Type B pancreatic cell (in vitro differentiated cells): ENCODE data around the gene PCSK6. TPM values are rescaled to one million over a fixed set of nuclear protein-coding genes. Genes with fewer than 3 reads are reported as not detected.

ENCODE experiments used
- DNase-seq: peaks from one replicate; pipeline ENCODE4 v3.0.0; 2021; ENCODE audit warnings: mixed read lengths; ENCODE audit not compliant: unreplicated experiment; ENCODE audit errors: extremely low spot score
- H3K27ac Mint-ChIP-seq: 2 replicates; pipeline ENCODE4 v1.8.0; 2021; ENCODE audit warnings: mild to moderate bottlenecking, mixed read lengths
- H3K27me3 Mint-ChIP-seq: 2 replicates; pipeline ENCODE4 v1.8.0; 2021; ENCODE audit warnings: mixed read lengths
- H3K36me3 Mint-ChIP-seq: 2 replicates; pipeline ENCODE4 v1.8.0; 2021; ENCODE audit warnings: mixed read lengths
- H3K4me1 Mint-ChIP-seq: one replicate; pipeline ENCODE4 v1.8.0; 2021; ENCODE audit warnings: mixed read lengths; ENCODE audit not compliant: unreplicated experiment
- H3K4me3 Mint-ChIP-seq: 2 replicates; pipeline ENCODE4 v1.8.0; 2021; ENCODE audit warnings: mild to moderate bottlenecking, mixed read lengths
- H3K9me3 Mint-ChIP-seq: 2 replicates; pipeline ENCODE4 v1.8.0; 2021; ENCODE audit warnings: mixed read lengths
- total RNA-seq: library from RNA; stranded (reverse); gene quantifications from 2 replicates; pipeline ENCODE4 v1.2.1, GENCODE V29; 2021; ENCODE audit warnings: low replicate concordance
- TF ChIP-seq, protein P1 (sequence below): fragments of 200-600 bp; sonication (generic); conservative IDR thresholded peaks from 2 replicates; pipeline ENCODE4 v1.5.0; 2021; ENCODE audit warnings: antibody characterized with exemption, mild to moderate bottlenecking

PCSK6 gene
- total RNA-seq, 1 donor from 2014 or later: 5.4 TPM

DNA sequence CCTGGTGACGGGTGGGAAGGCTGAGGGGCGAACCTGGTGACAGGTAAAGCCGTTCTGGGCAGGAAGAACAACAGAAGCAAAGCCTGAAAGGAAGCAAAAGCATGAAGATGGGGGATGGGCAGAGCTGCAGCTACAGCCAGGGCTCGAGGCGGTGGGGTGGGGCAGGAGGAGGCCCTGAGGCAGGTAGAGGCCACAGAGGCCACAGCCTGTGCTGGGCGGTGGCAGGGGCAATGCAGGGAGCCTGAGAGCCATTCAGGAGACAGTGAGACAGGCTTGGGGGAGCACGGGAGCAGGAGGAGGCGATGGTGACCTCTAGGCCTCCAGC, 8.2 kb downstream of the PCSK6 start:
- Mint-ChIP-seq H3K36me3 (no peaks in the 10 kb centered on the region), H3K4me1 (peaks cover 4% of the 10 kb centered on the region), H3K4me3 (no peak overlapping the region), H3K27me3 (peaks cover 33% of the 10 kb centered on the region), H3K27ac (no peak overlapping the region), H3K9me3 (no peaks in the 10 kb centered on the region)
- DNase-seq: no peak
- TF ChIP-seq, protein P1, sequence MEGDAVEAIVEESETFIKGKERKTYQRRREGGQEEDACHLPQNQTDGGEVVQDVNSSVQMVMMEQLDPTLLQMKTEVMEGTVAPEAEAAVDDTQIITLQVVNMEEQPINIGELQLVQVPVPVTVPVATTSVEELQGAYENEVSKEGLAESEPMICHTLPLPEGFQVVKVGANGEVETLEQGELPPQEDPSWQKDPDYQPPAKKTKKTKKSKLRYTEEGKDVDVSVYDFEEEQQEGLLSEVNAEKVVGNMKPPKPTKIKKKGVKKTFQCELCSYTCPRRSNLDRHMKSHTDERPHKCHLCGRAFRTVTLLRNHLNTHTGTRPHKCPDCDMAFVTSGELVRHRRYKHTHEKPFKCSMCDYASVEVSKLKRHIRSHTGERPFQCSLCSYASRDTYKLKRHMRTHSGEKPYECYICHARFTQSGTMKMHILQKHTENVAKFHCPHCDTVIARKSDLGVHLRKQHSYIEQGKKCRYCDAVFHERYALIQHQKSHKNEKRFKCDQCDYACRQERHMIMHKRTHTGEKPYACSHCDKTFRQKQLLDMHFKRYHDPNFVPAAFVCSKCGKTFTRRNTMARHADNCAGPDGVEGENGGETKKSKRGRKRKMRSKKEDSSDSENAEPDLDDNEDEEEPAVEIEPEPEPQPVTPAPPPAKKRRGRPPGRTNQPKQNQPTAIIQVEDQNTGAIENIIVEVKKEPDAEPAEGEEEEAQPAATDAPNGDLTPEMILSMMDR: no peak

DNA sequence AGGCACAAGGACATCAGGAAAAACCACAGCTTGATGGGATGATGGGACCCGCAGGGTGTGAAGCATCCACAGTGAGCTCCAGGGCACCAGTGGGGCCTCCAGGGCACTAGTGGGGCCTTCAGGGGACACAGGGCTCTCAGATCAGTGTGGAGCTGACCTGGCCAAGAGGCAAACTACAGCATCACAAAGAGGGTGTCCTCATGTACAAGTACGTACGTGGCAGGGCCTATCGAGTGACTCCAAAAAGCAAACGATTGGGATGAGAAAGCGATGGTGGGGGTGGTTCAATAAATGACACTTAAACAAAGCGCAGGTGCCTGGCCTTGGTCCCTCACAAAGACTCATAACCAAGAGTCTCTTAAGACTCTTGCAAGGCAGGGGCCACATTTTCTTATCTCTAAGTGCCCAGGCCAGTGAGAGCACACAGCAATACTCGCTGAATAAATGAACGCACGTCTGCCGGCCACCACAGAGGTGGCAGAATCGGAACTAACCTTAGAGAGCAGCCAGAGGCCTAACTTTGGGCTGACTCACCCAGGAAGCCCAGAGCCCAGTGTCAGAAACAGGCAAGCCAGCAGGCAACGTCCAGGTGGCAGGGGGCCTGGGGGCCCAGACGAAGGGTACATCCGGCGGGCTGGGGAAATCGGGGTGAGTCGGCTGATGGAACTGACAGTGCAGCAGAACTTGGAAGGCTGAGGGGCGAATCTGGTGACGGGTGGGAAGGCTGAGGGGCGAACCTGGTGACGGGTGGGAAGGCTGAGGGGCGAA, 8.7 kb downstream of the PCSK6 start:
- DNase-seq: no peak
- Mint-ChIP-seq H3K27me3 (peaks cover 29% of the 10 kb centered on the region), H3K4me1 (peaks cover 4% of the 10 kb centered on the region), H3K4me3 (no peak overlapping the region), H3K9me3 (no peaks in the 10 kb centered on the region), H3K36me3 (no peaks in the 10 kb centered on the region), H3K27ac (no peak overlapping the region)
- TF ChIP-seq, protein P1: no peak

DNA sequence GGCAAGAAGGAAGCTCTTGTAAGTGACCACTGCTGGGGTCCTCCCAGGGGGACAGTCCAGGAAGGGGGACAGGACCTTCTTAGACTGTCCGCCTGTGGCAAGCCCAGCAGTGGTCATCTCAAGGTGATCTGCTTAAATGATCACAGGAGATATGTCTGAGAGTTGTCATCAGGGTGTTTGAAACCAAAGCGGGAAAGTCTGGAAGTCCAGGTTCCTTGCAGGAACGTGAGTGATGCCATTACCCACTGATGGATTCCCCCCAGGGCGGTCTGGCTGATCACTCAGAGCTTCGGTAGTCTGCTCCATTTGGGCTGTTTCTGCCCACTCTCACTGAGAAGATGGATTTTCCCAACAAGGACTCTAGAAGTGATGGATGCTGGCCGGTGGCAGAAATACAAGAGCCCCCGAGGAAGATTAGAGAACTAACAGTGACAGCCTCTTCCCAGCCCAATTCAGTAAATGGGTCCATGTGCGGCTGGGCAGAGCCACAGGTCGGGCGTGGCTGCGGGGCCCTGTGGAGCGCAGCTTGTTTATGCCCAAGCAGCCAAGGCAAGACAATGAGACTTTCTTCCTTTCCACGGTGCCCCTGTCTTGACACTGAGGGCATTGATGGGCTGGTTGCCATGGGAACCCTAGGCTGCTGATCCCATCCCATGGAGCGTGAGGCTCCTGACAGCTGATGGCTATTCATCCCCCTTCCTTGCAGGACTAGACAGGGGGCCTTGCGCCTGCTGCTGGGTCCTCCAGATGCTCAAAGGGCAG, 9.5 kb downstream of the PCSK6 start:
- DNase-seq: no peak
- no peaks in the 10 kb centered on the region for H3K9me3 Mint-ChIP-seq
- H3K4me1 Mint-ChIP-seq: peaks cover 4% of the 10 kb centered on the region
- H3K36me3 Mint-ChIP-seq: no peaks in the 10 kb centered on the region
- H3K4me3 Mint-ChIP-seq: no peak overlapping the region
- peaks cover 23% of the 10 kb centered on the region for H3K27me3 Mint-ChIP-seq
- TF ChIP-seq, protein P1: no peak
- H3K27ac Mint-ChIP-seq: no peak overlapping the region

DNA sequence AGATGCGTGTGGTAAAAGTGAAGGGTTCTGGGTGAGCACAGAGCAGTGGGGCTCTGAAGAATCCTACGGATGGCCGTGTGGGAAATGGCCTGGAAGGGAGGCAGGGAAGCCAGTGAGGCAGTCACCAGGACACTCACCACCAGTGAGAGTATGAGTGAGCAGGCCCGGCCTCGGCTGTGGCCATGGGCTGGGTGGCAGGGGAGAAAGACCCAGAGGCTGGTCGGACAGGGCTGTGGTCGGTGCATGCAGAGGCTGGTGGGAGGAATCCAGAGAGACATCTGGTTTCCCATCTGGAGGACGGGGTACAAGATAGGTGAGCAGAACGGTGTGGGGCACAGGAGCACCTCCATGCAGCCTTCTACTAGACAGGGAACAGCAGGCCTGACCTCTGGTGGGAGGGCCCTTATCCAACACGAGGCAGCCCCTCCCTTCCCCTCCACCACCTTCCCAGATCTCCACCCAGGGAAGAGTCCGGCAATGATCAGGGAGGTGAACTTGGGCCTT, 10.1 kb downstream of the PCSK6 start:
- Mint-ChIP-seq H3K36me3 (no peaks in the 10 kb centered on the region), H3K4me1 (peaks cover 4% of the 10 kb centered on the region), H3K9me3 (no peaks in the 10 kb centered on the region), H3K4me3 (no peak overlapping the region), H3K27me3 (peaks cover 17% of the 10 kb centered on the region), H3K27ac (no peak overlapping the region)
- TF ChIP-seq, protein P1: no peak
- DNase-seq: no peak

DNA sequence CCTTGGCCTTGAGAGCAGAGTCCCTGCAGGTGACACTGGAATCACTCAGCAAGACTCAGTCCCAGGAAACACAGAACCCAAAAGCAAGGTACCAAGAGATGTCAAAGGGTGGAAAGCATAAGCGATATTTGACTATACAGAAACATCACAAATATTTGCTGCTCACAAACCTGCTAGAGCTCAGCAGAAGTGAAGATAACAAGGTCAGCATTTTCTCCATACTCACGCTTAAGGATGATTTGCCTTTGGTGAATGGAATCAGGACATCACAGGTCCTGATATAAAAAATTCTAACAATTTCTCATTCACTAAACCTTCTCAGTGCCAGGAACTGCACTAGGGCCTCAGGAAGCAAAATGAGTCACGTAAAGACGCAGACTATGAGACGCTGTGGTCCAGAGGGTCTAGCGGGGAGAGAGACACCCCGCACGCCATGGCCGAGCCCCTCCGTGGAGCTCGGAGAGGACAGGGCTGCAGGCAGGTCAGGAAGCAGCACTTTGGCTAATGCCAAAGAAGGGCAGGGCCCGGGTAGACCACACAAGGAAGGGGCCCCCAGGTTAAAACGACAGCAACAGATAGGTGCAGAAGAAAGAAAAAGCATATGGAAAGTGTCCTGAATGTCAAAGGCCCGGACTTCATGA, 10.7 kb downstream of the PCSK6 start:
- H3K36me3 Mint-ChIP-seq: no peaks in the 10 kb centered on the region
- DNase-seq: no peak
- TF ChIP-seq, protein P1: no peak
- H3K27me3 Mint-ChIP-seq: peaks cover 13% of the 10 kb centered on the region
- H3K9me3 Mint-ChIP-seq: no peaks in the 10 kb centered on the region
- H3K27ac Mint-ChIP-seq: no peak overlapping the region
- H3K4me1 Mint-ChIP-seq: peaks cover 4% of the 10 kb centered on the region
- H3K4me3 Mint-ChIP-seq: no peak overlapping the region
